ENCODE measurements around the gene GPSM3.
"Not testable (repeated sequence)": the region's sequence is repeated elsewhere in the genome, so short reads cannot be mapped to it uniquely, and the experiment has no call there.

GPSM3 gene

DNA sequence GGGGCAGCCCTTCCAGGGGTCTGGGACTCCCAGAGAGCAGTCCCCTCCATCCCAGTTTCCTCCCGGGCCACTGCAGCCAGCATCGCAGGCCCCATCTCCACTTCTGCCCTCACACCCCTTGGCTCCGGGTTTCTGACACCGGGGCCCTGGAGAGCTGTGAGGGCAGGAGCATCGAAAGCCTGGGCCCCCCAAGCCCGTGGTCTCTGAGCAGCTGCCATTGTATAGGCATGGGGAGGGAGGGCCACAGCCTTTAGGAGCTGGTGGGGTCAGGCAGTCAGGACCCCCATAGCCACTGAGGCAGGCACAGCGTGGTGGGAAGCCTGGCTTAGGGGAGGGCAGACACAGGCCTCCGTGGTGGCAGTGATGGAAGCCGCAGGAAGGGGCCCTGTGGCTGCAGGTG is 9.7 kb upstream of the GPSM3 start:
- no peak for DNase-seq (ENCODE audit: low read depth)

DNA sequence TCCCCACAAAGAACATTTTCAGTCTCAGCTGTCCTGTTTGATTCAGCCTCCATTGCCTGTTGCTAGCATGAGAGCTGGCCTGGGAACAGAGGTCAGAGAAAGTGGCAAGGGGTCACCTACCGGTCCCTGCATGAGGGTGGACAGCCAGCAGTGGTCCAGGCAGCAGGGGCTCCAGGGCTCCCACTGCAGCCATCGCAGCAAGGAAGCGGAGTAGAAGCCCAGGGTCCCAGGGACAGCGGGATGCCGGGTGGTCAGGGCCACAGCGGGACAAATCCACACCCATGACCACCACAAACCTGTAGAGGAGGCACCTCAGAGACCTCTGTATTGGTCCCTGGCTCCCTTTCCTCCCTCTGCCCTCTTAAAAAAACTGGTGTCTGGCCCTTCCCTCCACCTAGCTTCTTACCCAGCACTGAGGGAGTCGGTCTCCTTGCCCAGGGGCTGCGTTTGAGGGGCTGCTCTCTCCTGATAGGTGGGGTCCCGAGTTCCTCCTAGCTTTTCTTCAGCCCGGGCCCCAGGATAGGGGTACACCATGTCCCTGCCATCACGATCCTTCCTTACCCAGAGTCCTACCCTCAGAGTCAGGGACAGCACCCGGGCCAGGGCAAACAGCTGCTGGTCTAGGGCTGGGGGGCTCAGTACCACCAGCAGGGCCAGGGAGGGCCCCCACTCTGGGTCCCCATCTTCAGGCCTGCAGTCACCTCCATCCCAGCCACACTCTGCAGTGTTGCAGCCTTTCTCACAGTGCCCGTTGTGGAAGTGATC is 8.4 kb upstream of the GPSM3 start:
- no peak for DNase-seq (ENCODE audit: low read depth)

DNA sequence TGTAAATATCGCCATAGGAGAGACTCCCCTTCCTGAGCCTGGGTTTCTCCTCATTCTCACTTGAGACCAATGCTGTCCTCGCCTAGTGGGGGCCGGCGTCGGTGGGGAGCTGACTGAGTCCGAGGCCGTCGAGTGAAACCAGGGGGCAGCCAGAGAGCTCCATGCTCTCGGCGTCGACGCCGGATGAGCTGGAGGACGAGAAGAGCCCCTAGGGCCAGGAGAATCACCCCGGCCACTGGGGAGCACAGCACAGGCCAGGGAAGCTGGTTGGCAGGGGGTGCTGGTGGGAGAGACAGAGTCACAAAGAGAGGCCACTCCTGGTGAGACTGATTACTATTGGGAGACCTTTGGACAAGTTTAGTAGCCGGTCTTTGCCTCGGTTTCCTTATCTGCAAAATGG is 6.4 kb upstream of the GPSM3 start:
- DNase-seq (ENCODE audit: low read depth), result no peak

DNA sequence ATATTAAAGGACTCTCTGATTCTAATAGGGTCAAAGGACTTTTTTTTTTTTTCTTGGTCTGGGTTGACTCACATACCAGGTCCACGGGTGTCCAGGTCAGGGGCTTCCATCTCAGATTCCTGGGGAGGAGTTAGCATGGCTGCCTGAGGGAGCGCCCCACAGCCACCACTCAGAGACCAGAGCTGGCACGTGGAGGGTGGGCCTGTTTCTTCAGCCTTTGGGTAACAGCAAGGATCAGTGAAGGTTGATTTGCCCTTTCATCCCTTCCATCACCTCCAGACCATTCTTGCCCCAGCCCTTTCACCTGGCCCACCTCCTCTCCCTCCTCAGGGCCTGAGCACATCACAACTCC is 5.9 kb upstream of the GPSM3 start:
- no peak for DNase-seq (ENCODE audit: low read depth)

DNA sequence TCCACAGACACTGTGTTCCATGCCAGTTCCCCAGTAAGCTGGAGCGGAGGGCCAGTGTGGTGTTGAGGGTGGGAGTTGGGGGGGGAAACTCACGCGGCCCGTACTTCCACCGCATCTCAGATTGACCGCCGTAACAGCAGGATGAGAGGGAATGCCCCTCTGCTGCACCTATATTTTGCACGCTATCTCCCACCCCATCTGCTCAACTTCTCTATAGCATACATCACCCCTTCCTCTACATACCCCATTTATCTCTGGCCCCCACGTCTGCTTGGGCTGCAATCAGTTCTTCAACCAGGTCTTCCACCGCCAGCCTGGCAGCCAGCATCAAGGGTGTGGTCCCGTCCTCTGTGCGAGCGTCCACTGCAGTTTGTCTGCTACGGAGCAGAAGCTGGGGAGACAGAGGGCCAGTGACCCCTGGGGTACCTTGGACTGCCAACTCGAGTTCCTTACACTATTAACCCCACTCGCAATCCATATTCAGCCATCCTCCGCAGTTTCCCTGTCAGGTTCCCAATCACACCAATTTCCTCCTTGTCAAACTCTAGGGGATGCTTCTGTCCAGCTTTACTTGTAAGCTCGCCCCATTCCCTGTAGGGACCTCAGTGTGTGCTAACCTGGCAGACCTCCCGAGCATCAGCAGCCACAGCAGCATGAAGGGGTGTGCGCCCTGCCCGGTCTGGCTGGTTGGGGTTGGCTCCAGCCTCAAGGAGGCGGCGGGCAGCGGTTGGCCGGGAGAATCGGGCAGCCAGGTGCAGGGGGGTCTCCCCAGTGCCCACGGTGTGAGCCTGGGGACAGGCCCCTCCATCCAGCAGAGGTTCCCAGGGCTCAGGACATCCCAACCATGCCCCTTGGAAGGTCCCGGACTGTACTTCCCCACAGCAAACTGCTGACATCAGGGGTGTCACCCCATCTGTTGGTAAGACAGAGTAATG is 4.5 kb upstream of the GPSM3 start:
- no peak for DNase-seq (ENCODE audit: low read depth)

- peak; percentile 78 for DNase-seq (ENCODE audit: low read depth)
These were observed 3.6 kb upstream of the GPSM3 start for GRCh38 chr6:32195902-32196681.

GRCh38 chr6:32195652-32195901 is 3.1 kb upstream of the GPSM3 start:
- DNase-seq (ENCODE audit: low read depth), result peak; percentile 99

- DNase-seq (ENCODE audit: low read depth), result peak; percentile 63
These were observed 2.6 kb upstream of the GPSM3 start for GRCh38 chr6:32194825-32195651.

- no peak for DNase-seq (ENCODE audit: low read depth)
These were observed 1.9 kb upstream of the GPSM3 start for GRCh38 chr6:32194388-32194787.

GRCh38 chr6:32193096-32193495 is 653 bp upstream of the GPSM3 start:
- DNase-seq (ENCODE audit: low read depth), result not testable (repeated sequence)

DNA sequence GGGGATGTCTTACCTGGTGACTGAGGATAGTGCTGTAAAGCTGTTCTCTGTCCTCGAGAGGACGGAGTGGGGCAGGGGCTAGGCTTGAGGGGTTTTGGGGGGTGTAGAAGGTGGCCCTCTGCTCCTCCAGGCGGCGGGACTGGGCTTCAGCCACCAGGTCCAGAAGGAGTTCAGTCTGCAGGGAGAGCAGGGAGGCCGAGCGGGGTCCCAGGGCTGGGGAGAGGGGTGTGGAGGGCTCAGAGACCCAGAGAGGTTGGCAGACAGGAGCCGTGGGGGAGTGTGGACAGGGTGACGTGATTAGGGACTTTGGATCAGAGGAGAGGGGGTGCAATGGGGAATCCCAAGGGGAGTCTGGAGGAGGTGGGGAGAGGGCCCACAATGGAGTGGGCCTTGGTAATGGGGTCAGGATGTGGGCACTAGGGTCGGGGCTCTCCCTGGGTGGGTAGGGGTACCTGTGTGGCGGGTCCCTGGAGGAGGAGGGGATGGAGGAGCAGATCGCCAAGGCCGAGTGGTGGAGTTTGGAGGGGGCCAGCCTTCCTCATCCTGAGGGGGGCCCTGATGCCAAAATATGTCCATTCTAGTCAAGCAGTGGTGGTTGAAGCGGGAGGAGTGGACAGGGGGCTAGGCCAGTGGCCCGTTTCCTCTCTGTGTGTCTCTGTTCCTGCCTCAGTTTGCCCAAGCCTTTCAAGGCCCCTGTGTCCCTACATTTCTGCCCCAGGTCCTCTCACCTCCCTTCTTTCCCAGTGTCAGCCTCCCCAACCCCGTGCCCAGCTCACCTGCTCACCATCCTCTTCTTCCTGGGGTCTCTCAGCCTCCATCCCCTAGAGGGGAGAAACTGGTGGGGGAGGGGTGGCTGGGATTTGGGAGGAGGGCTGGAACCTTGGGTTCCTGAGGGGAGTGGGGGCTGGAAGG is 491 bp downstream of the GPSM3 start:
- no peak for DNase-seq (ENCODE audit: low read depth)

GRCh38 chr6:32190911-32191677 is 1.3 kb downstream of the GPSM3 start:
- DNase-seq (ENCODE audit: low read depth), result no peak

DNA sequence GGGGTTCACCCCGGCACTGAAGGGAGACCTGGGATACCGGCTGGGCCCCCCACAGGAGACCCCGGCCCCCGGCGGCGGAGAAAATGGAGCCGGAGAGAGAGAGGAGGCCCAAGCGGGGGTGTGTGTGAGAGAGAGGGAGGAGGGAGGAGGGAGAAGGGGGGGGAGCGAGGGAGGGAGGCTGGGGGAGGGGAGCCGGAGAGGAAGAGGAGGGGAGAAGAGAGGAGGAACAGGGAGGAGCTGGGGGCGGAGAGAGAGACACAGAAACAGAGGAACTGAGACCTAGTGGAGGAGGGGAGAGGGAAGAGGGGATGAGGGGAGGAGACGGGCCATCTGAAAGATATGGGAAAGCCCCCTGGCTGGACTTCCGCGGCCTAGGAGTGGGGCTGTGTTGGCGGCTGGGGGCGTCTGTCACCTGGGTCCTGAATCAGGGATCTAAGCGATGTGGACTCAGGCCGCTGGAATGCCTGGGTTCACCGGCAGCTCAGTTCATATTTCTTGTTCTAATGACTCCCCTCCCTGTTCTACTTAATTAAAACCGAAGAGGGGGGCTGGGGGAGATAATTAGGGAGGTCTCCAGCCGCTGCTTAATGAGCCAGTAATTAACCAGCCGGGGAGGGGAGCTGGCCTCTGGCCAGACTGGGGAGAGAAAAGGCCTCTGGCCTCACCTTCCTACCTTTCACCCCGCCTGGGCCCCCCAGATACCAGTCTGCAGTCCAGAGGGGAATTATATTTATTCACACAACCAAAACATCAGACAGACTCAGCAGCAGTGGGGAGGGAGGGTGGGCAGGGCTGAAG is 2.2 kb downstream of the GPSM3 start, which contains the start of gene PBX2:
PBX2 (minus strand) TSS at position 149 of the 798 bp plus-strand sequence. CDS start 287 bp downstream, outside the sequence.
- peak; percentile 91 for DNase-seq (ENCODE audit: low read depth)

DNA sequence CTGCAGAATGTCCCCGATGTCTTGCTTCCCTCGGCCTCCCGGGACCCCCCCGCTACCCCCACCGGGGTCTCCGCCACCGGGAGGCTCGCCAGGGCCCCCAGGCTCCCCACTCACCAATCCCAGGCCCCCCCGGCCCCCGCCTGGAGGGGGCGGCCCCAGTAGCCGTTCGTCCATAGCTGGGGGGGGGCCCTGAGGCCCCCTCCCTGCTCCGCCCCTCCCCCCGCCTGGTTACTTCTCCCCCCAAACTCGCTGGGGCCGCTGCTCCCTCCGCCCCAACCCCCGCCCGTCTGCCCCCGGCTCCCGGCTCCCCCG is 2.7 kb downstream of the GPSM3 start:
- DNase-seq (ENCODE audit: low read depth), result no peak

- no peak for DNase-seq (ENCODE audit: low read depth)
These were observed 3.2 kb downstream of the GPSM3 start for GRCh38 chr6:32189069-32189741.

DNA sequence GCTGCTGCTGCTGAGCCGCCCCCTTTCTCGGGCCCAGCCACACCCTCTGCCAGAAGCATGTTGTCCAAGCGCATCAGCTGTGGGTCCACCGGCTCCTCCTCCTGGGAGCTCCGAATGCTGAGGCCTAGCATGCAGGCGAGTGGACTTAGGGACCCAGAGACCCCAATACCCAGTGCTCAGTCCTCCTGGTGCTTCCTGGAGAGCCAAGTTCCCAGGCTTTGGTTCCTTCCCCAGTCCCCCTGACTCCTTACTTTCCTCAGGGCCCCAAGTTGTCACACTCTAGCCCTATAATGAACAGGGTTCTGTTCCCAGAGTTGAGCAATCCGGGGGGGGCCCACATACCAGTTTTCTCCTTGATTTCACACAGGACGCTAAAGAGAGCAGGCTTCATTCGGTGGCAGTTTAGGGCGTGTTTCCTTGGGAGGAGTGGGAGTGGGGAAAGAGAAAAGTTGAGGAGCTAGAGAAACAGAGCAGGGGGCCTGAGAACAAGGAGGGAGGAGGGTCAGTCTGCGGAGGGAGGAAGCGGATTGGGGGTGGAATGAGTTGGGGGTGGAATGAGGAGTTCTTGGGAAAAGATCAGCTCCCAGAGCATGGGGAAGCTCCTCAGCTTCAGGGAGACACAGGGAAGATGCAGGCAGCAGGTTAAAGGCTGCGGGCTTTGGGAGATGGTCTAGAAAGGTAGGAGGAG is 3.9 kb downstream of the GPSM3 start:
- peak; percentile 27 for DNase-seq (ENCODE audit: low read depth)

DNA sequence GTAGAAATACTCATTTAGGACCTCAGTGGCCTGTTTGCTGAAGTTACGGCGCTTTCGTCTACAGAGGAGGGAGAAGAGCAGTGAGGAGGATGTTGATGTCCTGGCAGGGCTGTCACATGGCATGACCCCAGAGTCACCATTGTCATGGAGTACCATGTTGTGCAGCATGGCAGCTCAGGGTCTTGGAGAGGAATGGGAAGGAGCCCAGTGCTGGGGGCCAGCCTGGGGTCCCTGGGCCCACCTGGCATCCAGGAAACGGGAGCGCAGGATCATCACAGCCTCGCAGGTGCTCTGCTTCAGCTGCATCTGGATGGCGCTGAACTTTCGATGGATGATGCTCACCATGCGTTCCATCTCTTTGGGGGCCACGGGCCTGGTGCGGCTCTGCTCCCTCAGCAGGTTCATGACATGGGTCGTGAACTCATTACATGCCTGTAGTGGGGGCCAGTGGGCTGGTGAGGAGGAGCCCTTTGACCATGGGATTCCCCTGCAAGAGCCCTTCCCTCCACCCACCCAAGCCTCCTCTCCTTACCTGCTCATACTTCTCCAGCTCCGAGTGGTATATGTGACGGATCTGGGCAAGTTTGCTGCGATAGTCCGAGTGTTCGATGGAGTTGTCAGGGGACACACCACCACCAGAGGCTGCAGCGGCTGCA is 4.6 kb downstream of the GPSM3 start:
- not testable (repeated sequence) for DNase-seq (ENCODE audit: low read depth)

Data from amniotic epithelial cell (primary cell).